ACC112 (cell line): Measurements from ENCODE around the gene CHMP4A.
"Not testable (repeated sequence)": the region's sequence is repeated elsewhere in the genome, so short reads cannot be mapped to it uniquely, and the experiment has no call there.

Experiments used
- H2AFZ ChIP-seq: fragments of 200-600 bp; sonication (generic); one replicate; pipeline ENCODE4 v1.6.0; 2017; ENCODE audit warnings: antibody characterized with exemption, low read length; ENCODE audit not compliant: unreplicated experiment
- H3K27ac ChIP-seq: fragments of 200-600 bp; sonication (generic); 2 replicates; pipeline ENCODE4 v1.5.1; 2014; ENCODE audit warnings: low read depth, mild to moderate bottlenecking, antibody characterized with exemption, low read length, moderate library complexity
- H3K27me3 ChIP-seq: fragments of 200-600 bp; sonication (generic); 2 replicates; pipeline ENCODE4 v1.6.1; 2014; ENCODE audit warnings: mild to moderate bottlenecking, antibody characterized with exemption, low read length, moderate library complexity, mixed read lengths; ENCODE audit not compliant: insufficient read depth
- H3K36me3 ChIP-seq: fragments of 200-600 bp; sonication (generic); 2 replicates; pipeline ENCODE4 v1.6.1; 2016; ENCODE audit warnings: mild to moderate bottlenecking, antibody characterized with exemption, low read length, moderate library complexity, mixed read lengths; ENCODE audit not compliant: insufficient read depth
- H3K4me1 ChIP-seq: fragments of 200-600 bp; sonication (generic); one replicate; pipeline ENCODE4 v1.6.1; 2016; ENCODE audit warnings: low read length, mixed read lengths; ENCODE audit not compliant: insufficient read depth, unreplicated experiment, control insufficient read depth
- H3K4me3 ChIP-seq: fragments of 200-600 bp; sonication (generic); 2 replicates; pipeline ENCODE4 v1.5.1; 2014; ENCODE audit warnings: mild to moderate bottlenecking, low read depth, low read length
- H3K79me2 ChIP-seq: fragments of 200-600 bp; sonication (generic); one replicate; pipeline ENCODE4 v1.6.0; 2016; ENCODE audit warnings: low read length; ENCODE audit not compliant: control insufficient read depth, unreplicated experiment, insufficient read depth

The CHMP4A gene

GRCh38 chr14:24219521-24219920, 6.2 kb upstream of the CHMP4A start:
- H3K4me3 ChIP-seq, result no peak overlapping the region
- peaks cover 32% of the 10 kb centered on the region for H3K79me2 ChIP-seq

GRCh38 chr14:24219080-24219479, 5.8 kb upstream of the CHMP4A start:
- Histone ChIP-seq H2AFZ (no peak overlapping the region), H3K27ac (no peak overlapping the region), H3K79me2 (peaks cover 27% of the 10 kb centered on the region)

More at GRCh38 chr14:24219521-24219920, 6.2 kb upstream of the CHMP4A start:
- H3K27ac ChIP-seq, result no peak overlapping the region
- H3K4me1 ChIP-seq, result peaks cover 7% of the 10 kb centered on the region
- H3K27me3 ChIP-seq, result no peaks in the 10 kb centered on the region
- H2AFZ ChIP-seq, result no peak overlapping the region
- no peaks in the 10 kb centered on the region for H3K36me3 ChIP-seq

GRCh38 chr14:24216876-24217275, 3.6 kb upstream of the CHMP4A start:
- H3K27me3 ChIP-seq, H2AFZ ChIP-seq, H3K4me3 ChIP-seq, H3K36me3 ChIP-seq, H3K27ac ChIP-seq: not testable (repeated sequence)
- Histone ChIP-seq H3K79me2 (peaks cover 22% of the 10 kb centered on the region), H3K4me1 (peaks cover 10% of the 10 kb centered on the region)

More at GRCh38 chr14:24219080-24219479, 5.8 kb upstream of the CHMP4A start:
- Histone ChIP-seq H3K4me3 (no peak overlapping the region), H3K4me1 (peaks cover 5% of the 10 kb centered on the region), H3K36me3 (no peaks in the 10 kb centered on the region), H3K27me3 (no peaks in the 10 kb centered on the region)

DNA sequence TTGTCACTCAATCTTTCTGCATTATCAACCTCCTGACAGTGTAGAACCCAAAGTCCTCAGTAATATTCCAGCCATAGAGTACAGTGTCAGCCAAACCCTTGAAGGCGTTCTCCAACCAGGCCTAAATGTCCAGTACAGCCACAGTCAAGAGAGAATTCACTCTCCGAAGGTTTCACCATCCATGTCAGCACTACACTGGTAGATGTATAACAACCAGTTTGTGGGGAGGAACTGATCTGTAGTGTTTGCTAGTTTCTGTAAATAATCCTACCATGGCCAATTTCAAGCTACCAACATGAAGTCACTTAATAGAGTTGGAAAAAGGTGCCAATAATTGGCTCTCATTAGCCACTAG, 3.0 kb upstream of the CHMP4A start:
- peaks cover 10% of the 10 kb centered on the region for H3K4me1 ChIP-seq
- H2AFZ ChIP-seq, result no peak overlapping the region
- peak overlapping the region; percentile 94 for H3K4me3 ChIP-seq
- H3K79me2 ChIP-seq, result peaks cover 27% of the 10 kb centered on the region
- H3K27ac ChIP-seq, result peak overlapping the region; percentile 20
- H3K27me3 ChIP-seq, result no peaks in the 10 kb centered on the region
- no peaks in the 10 kb centered on the region for H3K36me3 ChIP-seq

GRCh38 chr14:24215495-24216344, 2.4 kb upstream of the CHMP4A start, which contains the start of gene MDP1:
TSS of gene MDP1 (minus strand) at chr14:24216066. CDS start at chr14:24215955, 111 bp downstream.
- H2AFZ ChIP-seq, result peak within 1 kb of the TSS; percentile 93
- H3K79me2 ChIP-seq, result peaks cover 22% of the 10 kb centered on the region
- H3K27ac ChIP-seq, result peak within 1 kb of the TSS; percentile 62
- peaks cover 10% of the 10 kb centered on the region for H3K4me1 ChIP-seq
- no peaks in the 10 kb centered on the region for H3K27me3 ChIP-seq
- H3K36me3 ChIP-seq, result no peaks in the 10 kb centered on the region
- peak within 1 kb of the TSS; percentile 94 for H3K4me3 ChIP-seq

DNA sequence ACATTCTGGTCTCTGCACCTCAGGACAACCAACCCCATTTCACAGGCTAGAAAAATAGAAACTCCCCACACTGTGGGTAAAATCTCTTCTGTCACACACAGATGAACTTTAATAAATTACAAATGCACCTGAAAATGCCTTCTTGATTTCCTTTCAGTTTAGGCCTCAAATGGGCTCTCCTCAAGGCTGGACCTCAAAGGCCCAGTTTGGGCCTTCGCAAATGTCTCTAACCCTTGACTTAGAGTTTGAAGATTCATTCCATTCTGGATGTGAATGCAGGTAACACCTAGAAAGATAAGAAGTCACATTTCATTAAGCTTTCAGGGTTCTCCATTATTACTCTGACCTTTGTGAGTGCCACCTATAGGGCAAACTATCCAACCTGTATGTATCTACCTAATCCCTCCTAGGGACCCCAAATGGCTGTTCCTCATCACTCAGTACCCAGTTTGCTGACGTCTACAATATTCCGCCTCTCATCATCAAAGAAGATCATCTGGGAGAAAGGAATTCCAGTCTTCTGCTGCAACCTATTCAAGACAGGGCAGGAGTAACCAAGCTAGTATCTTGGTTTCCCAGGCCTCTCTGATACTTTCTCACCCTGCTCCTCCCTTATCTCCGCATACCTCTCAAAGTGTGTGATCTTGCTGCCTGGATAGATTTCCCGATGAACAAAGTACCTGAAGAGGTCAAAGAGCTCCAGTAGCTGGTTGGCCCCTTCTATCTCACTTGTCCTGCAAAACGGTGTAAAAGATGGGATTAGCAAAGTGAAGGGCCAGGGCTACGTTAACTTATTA, 776 bp upstream of the CHMP4A start:
- H3K4me1 ChIP-seq, result peaks cover 10% of the 10 kb centered on the region
- H3K4me3 ChIP-seq, result peak overlapping the region; percentile 93
- peak overlapping the region; percentile 69 for H2AFZ ChIP-seq
- no peaks in the 10 kb centered on the region for H3K27me3 ChIP-seq
- peaks cover 8% of the 10 kb centered on the region; the same call in 1 of the 2 replicates for H3K36me3 ChIP-seq
- peak overlapping the region; percentile 96 for H3K27ac ChIP-seq
- peaks cover 10% of the 10 kb centered on the region for H3K79me2 ChIP-seq

DNA sequence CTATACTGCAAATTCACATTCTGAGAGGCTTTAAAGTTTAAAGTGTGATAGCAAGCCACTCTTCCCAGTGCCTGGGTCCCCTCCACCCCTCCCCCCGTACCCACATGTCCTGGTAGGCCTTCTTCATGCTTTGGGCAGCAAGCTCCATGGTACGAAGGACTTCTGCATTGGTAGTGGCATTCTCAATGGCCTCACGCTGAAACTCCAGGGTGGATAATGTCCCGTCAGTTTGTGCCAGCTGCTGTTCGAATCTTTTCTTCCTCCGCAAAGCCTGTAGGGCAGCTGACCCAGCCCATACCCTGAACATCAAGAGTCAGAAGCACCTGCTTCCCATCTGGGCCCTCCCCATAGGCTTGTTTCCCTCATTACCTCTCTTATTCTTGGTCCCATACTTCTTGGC, 2.0 kb downstream of the CHMP4A start:
- peaks cover 10% of the 10 kb centered on the region for H3K79me2 ChIP-seq
- H2AFZ ChIP-seq, result no peak overlapping the region
- peaks cover 25% of the 10 kb centered on the region for H3K36me3 ChIP-seq
- no peak overlapping the region for H3K27ac ChIP-seq
- peaks cover 10% of the 10 kb centered on the region for H3K4me1 ChIP-seq
- H3K27me3 ChIP-seq, result no peaks in the 10 kb centered on the region
- no peak overlapping the region for H3K4me3 ChIP-seq

DNA sequence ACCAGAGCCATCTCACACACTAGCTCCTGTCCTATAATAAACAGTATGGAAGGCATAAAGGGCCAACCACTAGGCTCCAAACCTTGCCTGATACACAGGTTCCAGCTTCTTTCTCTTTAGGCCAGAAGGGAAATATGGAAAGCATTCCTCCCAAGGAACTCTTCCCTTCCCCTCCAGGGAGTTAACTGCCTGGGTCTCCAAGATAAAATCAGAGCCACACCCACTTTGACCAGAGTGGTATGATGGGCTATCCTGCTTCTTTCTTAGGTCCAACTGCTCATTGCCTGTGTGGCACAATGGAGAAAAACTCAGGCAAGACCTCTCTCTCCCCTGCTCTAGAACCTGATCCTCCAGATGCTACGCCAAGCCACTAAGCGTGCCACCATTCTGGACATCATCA, 5.7 kb downstream of the CHMP4A start:
- Histone ChIP-seq H3K4me1 (no peaks in the 10 kb centered on the region), H3K4me3 (no peak overlapping the region), H2AFZ (no peak overlapping the region), H3K27me3 (no peaks in the 10 kb centered on the region), H3K27ac (no peak overlapping the region), H3K36me3 (peaks cover 48% of the 10 kb centered on the region), H3K79me2 (peaks cover 10% of the 10 kb centered on the region)

DNA sequence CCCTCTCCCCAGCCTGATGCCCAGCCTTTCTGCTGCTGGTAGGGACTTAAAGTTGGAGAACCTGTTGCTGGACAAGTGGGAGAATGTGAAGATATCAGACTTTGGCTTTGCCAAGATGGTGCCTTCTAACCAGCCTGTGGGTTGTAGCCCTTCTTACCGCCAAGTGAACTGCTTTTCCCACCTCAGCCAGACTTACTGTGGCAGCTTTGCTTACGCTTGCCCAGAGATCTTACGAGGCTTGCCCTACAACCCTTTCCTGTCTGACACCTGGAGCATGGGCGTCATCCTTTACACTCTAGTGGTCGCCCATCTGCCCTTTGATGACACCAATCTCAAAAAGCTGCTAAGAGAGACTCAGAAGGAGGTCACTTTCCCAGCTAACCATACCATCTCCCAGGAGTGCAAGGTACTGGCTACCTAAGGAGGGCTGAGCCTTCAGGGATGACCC, 6.2 kb downstream of the CHMP4A start:
- no peaks in the 10 kb centered on the region for H3K4me1 ChIP-seq
- no peak overlapping the region for H3K27ac ChIP-seq
- no peak overlapping the region for H2AFZ ChIP-seq
- peaks cover 48% of the 10 kb centered on the region for H3K36me3 ChIP-seq
- H3K79me2 ChIP-seq, result peaks cover 6% of the 10 kb centered on the region
- H3K27me3 ChIP-seq, result no peaks in the 10 kb centered on the region
- no peak overlapping the region for H3K4me3 ChIP-seq

- H3K27ac ChIP-seq, result no peak overlapping the region
- H2AFZ ChIP-seq, result no peak overlapping the region
- peaks cover 51% of the 10 kb centered on the region for H3K36me3 ChIP-seq
- peaks cover 1% of the 10 kb centered on the region for H3K79me2 ChIP-seq
- no peak overlapping the region for H3K4me3 ChIP-seq
- no peaks in the 10 kb centered on the region for H3K4me1 ChIP-seq
- H3K27me3 ChIP-seq, result no peaks in the 10 kb centered on the region
Observed at GRCh38 chr14:24206260-24207103, 6.8 kb downstream of the CHMP4A start.
